ENCODE data around the gene FHIP1B.

The FHIP1B gene

GRCh38 chr11:6199174-6199810, 35.1 kb downstream of the FHIP1B start, which contains the start of gene OR52W1:
OR52W1 (plus strand) TSS chr11:6199224; CDS start chr11:6199224, 0 bp downstream.
- no peak for DNase-seq

GRCh38 chr11:6197466-6198200, 36.8 kb downstream of the FHIP1B start:
- DNase-seq = no peak

GRCh38 chr11:6196396-6196795, 38.0 kb downstream of the FHIP1B start:
- DNase-seq = no peak

- no peak for DNase-seq
Observed at GRCh38 chr11:6194065-6194581, 40.3 kb downstream of the FHIP1B start.

- no peak for DNase-seq
Observed at GRCh38 chr11:6191742-6192141, 42.7 kb downstream of the FHIP1B start.

- DNase-seq = no peak
Observed at GRCh38 chr11:6175440-6175839, 59.0 kb downstream of the FHIP1B start.

- DNase-seq = no peak
Observed at GRCh38 chr11:6170226-6170625, 64.2 kb downstream of the FHIP1B start, which contains the start of gene OR52B2. OR52B2 (minus strand) TSS chr11:6170326; CDS start chr11:6170326, 0 bp downstream.

Data from activated CD8-positive, alpha-beta memory T cell treated with anti-CD3 and anti-CD28 coated beads for 24 hours (primary cell).